ENCODE results near the gene SLC9B1.

The SLC9B1 gene

GRCh38 chr4:103030791-103031190 is 11.3 kb upstream of the SLC9B1 start:
- Histone ChIP-seq H3K9ac (ENCODE audit: low read length) (no peak overlapping the region), H2AFZ (ENCODE audit: low read depth, low read length) (no peak overlapping the region), H3K79me2 (ENCODE audit: low read length) (no peaks in the 10 kb centered on the region), H4K20me1 (ENCODE audit: insufficient read depth, low read length) (no peaks in the 10 kb centered on the region), H3K36me3 (replicated peaks; ENCODE audit: low read depth, low read length) (peaks cover 18% of the 10 kb centered on the region), H3K9me3 (ENCODE audit: insufficient read depth, low read length) (no peaks in the 10 kb centered on the region), H3K4me2 (ENCODE audit: low read length) (no peak overlapping the region), H3K27me3 (ENCODE audit: low read depth, low read length) (no peaks in the 10 kb centered on the region), H3K27ac (ENCODE audit: low read length) (no peak overlapping the region), H3K4me1 (ENCODE audit: low read length) (no peaks in the 10 kb centered on the region), H3K4me3 (ENCODE audit: low read length) (no peak overlapping the region)
- TF ChIP-seq CTCF (IDR thresholded peaks at IDR 0.05; ENCODE audit: low read depth, low read length) = no peak
- no peak for TF ChIP-seq EZH2phosphoT487 (IDR thresholded peaks at IDR 0.05; ENCODE audit: low read depth)

DNA sequence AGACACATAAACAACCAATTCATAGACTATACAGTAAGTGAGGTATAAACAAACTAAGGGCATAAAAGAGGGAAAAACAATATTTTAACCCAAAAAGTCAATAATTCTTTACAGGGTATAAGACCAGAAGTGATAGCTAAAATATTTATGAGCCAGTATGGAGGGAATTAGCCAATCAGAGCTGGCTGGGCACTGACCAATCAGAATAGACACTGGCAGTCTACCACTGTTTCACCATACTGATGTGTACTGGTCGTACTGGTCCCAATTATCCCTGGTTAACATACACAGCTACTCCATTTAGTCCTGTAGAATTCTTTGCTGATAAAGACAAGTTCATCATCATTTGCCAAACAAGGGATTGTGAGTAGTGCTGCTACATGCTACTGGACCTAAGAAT is 9.8 kb upstream of the SLC9B1 start:
- no peak overlapping the region for H3K27ac ChIP-seq (ENCODE audit: low read length)
- no peaks in the 10 kb centered on the region for H3K4me1 ChIP-seq (ENCODE audit: low read length)
- H3K4me2 ChIP-seq (ENCODE audit: low read length) = no peak overlapping the region

GRCh38 chr4:103026868-103027267 is 7.4 kb upstream of the SLC9B1 start:
- H3K27me3 ChIP-seq (ENCODE audit: low read depth, low read length) = no peaks in the 10 kb centered on the region
- H3K4me2 ChIP-seq (ENCODE audit: low read length) = no peak overlapping the region

More for the DNA sequence above, 9.8 kb upstream of the SLC9B1 start:
- H3K9ac ChIP-seq (ENCODE audit: low read length) = no peak overlapping the region
- no peak overlapping the region for H3K4me3 ChIP-seq (ENCODE audit: low read length)
- TF ChIP-seq CTCF (IDR thresholded peaks at IDR 0.05; ENCODE audit: low read depth, low read length) (no peak), EZH2phosphoT487 (IDR thresholded peaks at IDR 0.05; ENCODE audit: low read depth) (no peak)
- H2AFZ ChIP-seq (ENCODE audit: low read depth, low read length) = no peak overlapping the region
- no peaks in the 10 kb centered on the region for H3K27me3 ChIP-seq (ENCODE audit: low read depth, low read length)
- H3K79me2 ChIP-seq (ENCODE audit: low read length) = no peaks in the 10 kb centered on the region
- no peaks in the 10 kb centered on the region for H3K9me3 ChIP-seq (ENCODE audit: insufficient read depth, low read length)
- no peaks in the 10 kb centered on the region for H4K20me1 ChIP-seq (ENCODE audit: insufficient read depth, low read length)
- peaks cover 17% of the 10 kb centered on the region for H3K36me3 ChIP-seq (replicated peaks; ENCODE audit: low read depth, low read length)

GRCh38 chr4:103024996-103025395 is 5.5 kb upstream of the SLC9B1 start:
- H3K9me3 ChIP-seq (ENCODE audit: insufficient read depth, low read length) = no peaks in the 10 kb centered on the region
- H2AFZ ChIP-seq (ENCODE audit: low read depth, low read length) = no peak overlapping the region
- H3K9ac ChIP-seq (ENCODE audit: low read length) = no peak overlapping the region
- H3K4me3 ChIP-seq (ENCODE audit: low read length) = no peak overlapping the region
- H3K27me3 ChIP-seq (ENCODE audit: low read depth, low read length) = no peaks in the 10 kb centered on the region
- TF ChIP-seq EZH2phosphoT487 (IDR thresholded peaks at IDR 0.05; ENCODE audit: low read depth) (no peak), CTCF (IDR thresholded peaks at IDR 0.05; ENCODE audit: low read depth, low read length) (no peak)
- H3K4me1 ChIP-seq (ENCODE audit: low read length) = peaks cover 3% of the 10 kb centered on the region; the same call in 1 of the 2 replicates
- no peaks in the 10 kb centered on the region for H4K20me1 ChIP-seq (ENCODE audit: insufficient read depth, low read length)
- peaks cover 13% of the 10 kb centered on the region for H3K36me3 ChIP-seq (replicated peaks; ENCODE audit: low read depth, low read length)
- no peak overlapping the region for H3K4me2 ChIP-seq (ENCODE audit: low read length)
- no peak overlapping the region for H3K27ac ChIP-seq (ENCODE audit: low read length)
- H3K79me2 ChIP-seq (ENCODE audit: low read length) = no peaks in the 10 kb centered on the region

More at GRCh38 chr4:103026868-103027267, 7.4 kb upstream of the SLC9B1 start:
- Histone ChIP-seq H3K9ac (ENCODE audit: low read length) (no peak overlapping the region), H4K20me1 (ENCODE audit: insufficient read depth, low read length) (no peaks in the 10 kb centered on the region), H3K36me3 (replicated peaks; ENCODE audit: low read depth, low read length) (peaks cover 17% of the 10 kb centered on the region), H2AFZ (ENCODE audit: low read depth, low read length) (no peak overlapping the region), H3K4me1 (ENCODE audit: low read length) (no peaks in the 10 kb centered on the region), H3K27ac (ENCODE audit: low read length) (no peak overlapping the region), H3K9me3 (ENCODE audit: insufficient read depth, low read length) (no peaks in the 10 kb centered on the region), H3K79me2 (ENCODE audit: low read length) (no peaks in the 10 kb centered on the region), H3K4me3 (ENCODE audit: low read length) (no peak overlapping the region)
- TF ChIP-seq EZH2phosphoT487 (IDR thresholded peaks at IDR 0.05; ENCODE audit: low read depth) = no peak
- TF ChIP-seq CTCF (IDR thresholded peaks at IDR 0.05; ENCODE audit: low read depth, low read length) = no peak
